ENCODE data around the gene JMJD7.

JMJD7 gene

DNA sequence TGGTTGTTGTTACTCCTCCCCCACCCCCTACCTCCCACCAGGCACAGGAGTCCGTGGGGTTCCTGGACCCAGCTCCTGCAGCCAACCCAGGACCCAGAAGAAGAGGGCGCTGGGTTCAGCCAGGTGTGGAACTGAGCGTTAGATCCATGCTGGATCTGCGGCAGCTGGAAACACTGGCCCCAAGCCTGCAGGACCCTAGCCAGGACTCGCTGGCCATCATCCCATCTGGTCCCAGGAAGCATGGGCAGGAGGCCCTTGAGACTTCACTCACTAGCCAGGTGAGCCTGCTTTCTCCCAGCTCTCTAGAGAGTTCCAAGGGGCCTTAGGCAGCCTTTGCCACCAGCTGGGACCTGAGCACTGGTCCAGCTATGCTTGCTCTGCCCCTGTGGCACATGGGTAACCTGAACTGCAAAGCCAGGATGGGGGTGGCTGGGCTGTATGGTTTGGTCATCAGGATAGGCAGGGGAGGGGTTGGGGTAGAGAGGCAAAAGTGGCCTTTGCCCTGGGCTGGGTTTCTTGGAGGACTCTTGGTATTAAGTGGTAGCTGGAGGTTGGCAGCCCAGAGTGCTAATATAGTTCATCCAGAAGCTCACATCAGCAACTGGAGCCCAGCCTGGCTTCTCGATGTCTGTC lies 7.0 kb upstream of the JMJD7 start:
- Histone ChIP-seq H3K9me3 (replicated peaks in 1 of 11) (no peaks in the 10 kb centered on the region), H3K27ac (no peak overlapping the region), H3K36me3 (peaks cover 65 to 97% (median 91%) of the 10 kb centered on the region in 11 experiments), H3K4me3 (no peak overlapping the region), H3K27me3 (0 out of 22 replicates have a peak, but pooled peaks cover 0 to under 1% (median 0%) of the 10 kb centered on the region in 11 experiments), H3K4me2 (no peak overlapping the region), H3K4me1 (peaks cover 0 to 10% (median 0%) of the 10 kb centered on the region in 10 experiments; a peak in 3 of 20 replicates), H3K9ac (no peak overlapping the region), H4K20me1 (peaks cover 0 to 41% (median 0%) of the 10 kb centered on the region in 11 experiments; a peak in 7 of 22 replicates)
- no peak for TF ChIP-seq Cebpa-rat (IDR thresholded peaks at IDR 0.05)

DNA sequence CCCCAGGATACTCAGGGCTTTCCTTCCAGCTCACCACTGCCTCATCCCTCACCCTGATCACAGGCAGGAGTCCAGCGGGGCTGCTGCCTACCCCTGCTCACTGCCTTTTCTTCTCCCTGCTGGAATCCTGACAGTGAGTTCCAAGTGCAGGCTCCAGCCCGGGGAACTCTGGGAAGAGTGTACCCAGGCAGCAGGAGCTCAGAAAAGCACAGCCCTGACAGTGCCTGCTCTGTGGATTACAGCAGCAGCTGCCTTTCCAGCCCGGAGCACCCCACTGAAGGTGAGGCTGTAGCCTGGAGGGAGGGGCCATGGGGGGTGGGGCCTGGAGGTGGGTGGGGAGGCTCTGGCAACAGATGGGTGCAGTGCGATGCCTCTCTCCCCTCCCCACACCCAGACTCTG lies 6.1 kb upstream of the JMJD7 start:
- no peak overlapping the region for H3K9ac ChIP-seq
- H3K27me3 ChIP-seq, result peaks cover 0 to 8% (median 1%) of the 10 kb centered on the region in 11 experiments; a peak in 3 of 22 replicates
- no peak overlapping the region for H3K27ac ChIP-seq
- H3K4me1 ChIP-seq, result peaks cover 0 to 10% (median 0%) of the 10 kb centered on the region in 10 experiments; a peak in 3 of 20 replicates
- H4K20me1 ChIP-seq, result peaks cover 0 to 49% (median 0%) of the 10 kb centered on the region in 11 experiments; a peak in 7 of 22 replicates
- no peak for TF ChIP-seq Cebpa-rat (IDR thresholded peaks at IDR 0.05)
- H3K9me3 ChIP-seq (replicated peaks in 1 of 11), result no peaks in the 10 kb centered on the region
- H3K4me2 ChIP-seq, result no peak overlapping the region
- no peak overlapping the region for H3K4me3 ChIP-seq
- H3K36me3 ChIP-seq, result peaks cover 59 to 91% (median 83%) of the 10 kb centered on the region in 11 experiments

DNA sequence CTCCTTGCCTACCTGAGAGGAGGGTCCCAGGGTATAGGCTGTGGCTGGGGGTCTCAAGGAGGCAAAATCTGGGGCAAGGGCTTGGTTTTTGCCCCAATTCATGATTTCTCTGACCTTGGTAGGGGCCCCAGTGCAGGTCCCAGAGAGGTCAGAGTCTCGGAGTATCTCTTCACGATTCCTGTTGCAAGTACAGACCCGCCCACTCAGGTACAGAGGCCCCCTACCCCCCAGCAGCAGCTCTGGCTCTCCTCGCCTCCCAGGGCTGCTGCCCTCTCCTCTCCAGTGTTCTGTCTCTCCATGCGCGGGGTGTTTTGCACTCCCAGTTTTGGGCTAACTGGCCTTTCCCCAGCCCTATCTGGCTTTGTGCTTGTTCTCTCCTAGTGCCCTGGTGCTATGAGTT lies 5.4 kb upstream of the JMJD7 start:
- no peak overlapping the region for H3K4me2 ChIP-seq

DNA sequence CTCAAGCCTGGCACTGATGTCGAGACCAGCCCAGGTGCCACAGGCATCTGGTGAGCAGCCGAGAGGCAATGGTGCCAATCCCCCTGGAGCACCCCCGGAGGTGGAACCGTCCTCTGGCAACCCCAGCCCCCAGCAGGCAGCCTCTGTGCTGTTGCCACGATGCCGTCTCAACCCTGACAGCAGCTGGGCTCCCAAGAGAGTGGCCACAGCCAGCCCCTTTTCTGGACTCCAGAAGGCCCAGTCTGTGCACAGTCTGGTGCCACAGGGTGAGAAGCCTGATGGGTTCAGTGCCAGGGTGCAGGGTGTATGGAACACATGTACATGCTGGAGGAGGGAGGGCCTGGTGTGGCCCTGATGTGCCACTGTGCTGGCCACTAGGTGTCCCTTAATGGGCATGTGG lies 4.9 kb upstream of the JMJD7 start:
- H3K4me1 ChIP-seq, result peaks cover 0 to 15% (median 6%) of the 10 kb centered on the region in 10 experiments; a peak in 13 of 20 replicates
- peaks cover 0 to 49% (median 0%) of the 10 kb centered on the region in 11 experiments; a peak in 7 of 22 replicates for H4K20me1 ChIP-seq
- TF ChIP-seq Cebpa-rat (IDR thresholded peaks at IDR 0.05), result no peak
- H3K9me3 ChIP-seq (replicated peaks in 1 of 11), result no peaks in the 10 kb centered on the region
- H3K4me3 ChIP-seq, result no peak overlapping the region
- no peak overlapping the region for H3K4me2 ChIP-seq
- peaks cover 0 to 13% (median 8%) of the 10 kb centered on the region in 11 experiments; a peak in 10 of 22 replicates for H3K27me3 ChIP-seq
- H3K9ac ChIP-seq, result no peak overlapping the region
- no peak overlapping the region for H3K27ac ChIP-seq
- H3K36me3 ChIP-seq, result peaks cover 48 to 82% (median 72%) of the 10 kb centered on the region in 11 experiments

More for the DNA sequence above, 5.4 kb upstream of the JMJD7 start:
- Histone ChIP-seq H3K9ac (no peak overlapping the region), H3K9me3 (replicated peaks in 1 of 11) (no peaks in the 10 kb centered on the region), H3K27me3 (peaks cover 0 to 12% (median 8%) of the 10 kb centered on the region in 11 experiments; a peak in 10 of 22 replicates), H3K36me3 (peaks cover 53 to 87% (median 77%) of the 10 kb centered on the region in 11 experiments), H3K4me3 (no peak overlapping the region), H3K27ac (no peak overlapping the region), H4K20me1 (peaks cover 0 to 49% (median 0%) of the 10 kb centered on the region in 11 experiments; a peak in 7 of 22 replicates), H3K4me1 (peaks cover 0 to 14% (median 5%) of the 10 kb centered on the region in 10 experiments; a peak in 13 of 20 replicates)
- no peak for TF ChIP-seq Cebpa-rat (IDR thresholded peaks at IDR 0.05)

DNA sequence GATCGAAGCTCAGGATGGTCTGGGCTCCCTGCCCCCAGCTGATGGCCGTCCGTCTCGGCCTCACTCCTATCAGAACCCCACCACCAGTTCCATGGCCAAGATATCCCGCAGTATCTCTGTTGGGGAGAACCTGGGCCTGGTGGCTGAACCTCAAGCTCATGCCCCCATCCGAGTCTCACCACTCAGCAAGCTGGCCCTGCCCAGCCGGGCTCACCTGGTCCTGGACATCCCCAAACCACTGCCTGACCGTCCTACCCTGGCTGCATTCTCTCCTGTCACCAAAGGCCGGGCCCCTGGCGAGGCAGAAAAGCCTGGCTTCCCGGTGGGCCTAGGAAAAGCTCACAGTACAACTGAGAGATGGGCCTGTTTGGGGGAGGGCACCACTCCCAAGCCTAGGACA lies 4.4 kb upstream of the JMJD7 start:
- H3K9me3 ChIP-seq (replicated peaks in 1 of 11), result no peaks in the 10 kb centered on the region
- peaks cover 2 to 18% (median 8%) of the 10 kb centered on the region in 10 experiments; a peak in 19 of 20 replicates for H3K4me1 ChIP-seq
- peaks cover 0 to 13% (median 8%) of the 10 kb centered on the region in 11 experiments; a peak in 10 of 22 replicates for H3K27me3 ChIP-seq
- H3K9ac ChIP-seq, result no peak overlapping the region
- no peak overlapping the region for H3K27ac ChIP-seq
- H4K20me1 ChIP-seq, result peaks cover 0 to 49% (median 0%) of the 10 kb centered on the region in 11 experiments; a peak in 7 of 22 replicates
- no peak overlapping the region for H3K4me2 ChIP-seq
- no peak for TF ChIP-seq Cebpa-rat (IDR thresholded peaks at IDR 0.05)
- H3K4me3 ChIP-seq, result no peak overlapping the region
- H3K36me3 ChIP-seq, result peaks cover 43 to 77% (median 67%) of the 10 kb centered on the region in 11 experiments

DNA sequence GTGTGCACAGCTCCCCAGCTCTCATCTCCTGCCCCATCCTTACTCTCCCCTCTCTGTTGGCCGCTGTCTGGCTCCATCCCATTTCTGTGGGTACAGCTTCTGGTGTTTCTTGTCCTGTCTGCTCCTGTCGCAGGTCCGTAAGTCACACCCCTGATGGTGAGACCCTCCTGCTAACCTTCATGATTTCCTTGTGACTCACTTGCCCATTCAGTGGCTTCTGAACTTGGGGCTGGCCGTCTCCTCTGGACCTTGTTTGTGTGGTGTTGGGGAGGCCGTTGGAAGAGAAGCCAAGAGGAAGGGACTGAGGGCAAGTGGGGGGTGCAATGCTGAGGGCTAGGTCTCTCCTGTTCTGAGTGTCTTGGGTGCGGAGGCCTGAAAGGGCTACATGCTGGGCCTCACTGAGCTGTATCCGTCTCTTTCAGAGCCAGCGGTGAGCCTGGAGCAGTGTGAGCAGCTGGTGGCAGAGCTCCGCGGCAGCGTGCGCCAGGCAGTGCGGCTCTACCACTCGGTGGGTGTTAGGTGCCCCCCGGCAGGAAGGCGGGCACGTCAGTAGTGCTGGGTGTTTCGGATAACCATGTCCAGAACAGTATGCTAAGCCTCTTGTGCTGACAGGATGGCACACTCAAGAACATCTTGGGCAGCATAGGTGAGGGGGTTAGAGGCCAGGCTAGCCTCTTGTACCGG lies 3.7 kb upstream of the JMJD7 start:
- H3K9me3 ChIP-seq (replicated peaks in 1 of 11), result no peaks in the 10 kb centered on the region
- H4K20me1 ChIP-seq, result peaks cover 0 to 52% (median 0%) of the 10 kb centered on the region in 11 experiments; a peak in 10 of 22 replicates
- no peak overlapping the region for H3K4me2 ChIP-seq
- peaks cover 0 to 13% (median 8%) of the 10 kb centered on the region in 11 experiments; a peak in 10 of 22 replicates for H3K27me3 ChIP-seq
- no peak overlapping the region for H3K4me3 ChIP-seq
- TF ChIP-seq Cebpa-rat (IDR thresholded peaks at IDR 0.05), result no peak
- peaks cover 36 to 70% (median 60%) of the 10 kb centered on the region in 11 experiments for H3K36me3 ChIP-seq
- peaks cover 9 to 22% (median 15%) of the 10 kb centered on the region in 10 experiments for H3K4me1 ChIP-seq
- no peak overlapping the region for H3K9ac ChIP-seq
- no peak overlapping the region for H3K27ac ChIP-seq

DNA sequence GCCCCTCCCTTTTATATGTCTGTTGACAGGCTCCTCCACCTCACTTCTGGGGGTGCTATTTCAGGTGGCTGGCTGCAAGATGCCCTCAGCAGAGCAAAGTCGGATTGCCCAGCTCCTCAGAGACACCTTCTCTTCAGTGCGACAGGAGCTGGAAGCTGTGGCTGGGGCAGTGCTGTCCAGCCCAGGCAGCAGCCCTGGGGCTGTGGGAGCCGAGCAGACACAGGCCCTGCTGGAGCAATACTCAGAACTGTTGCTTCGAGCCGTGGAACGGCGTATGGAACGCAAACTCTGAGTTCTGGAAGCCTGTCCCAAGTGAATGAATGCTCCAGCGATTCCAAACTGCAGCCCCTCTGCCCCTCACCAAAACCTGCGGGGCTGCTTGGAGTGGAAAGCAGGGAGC lies 2.7 kb upstream of the JMJD7 start:
- no peak overlapping the region for H3K4me2 ChIP-seq
- no peak overlapping the region for H3K9ac ChIP-seq
- peaks cover 35 to 60% (median 51%) of the 10 kb centered on the region in 11 experiments; a peak in 21 of 22 replicates for H3K36me3 ChIP-seq
- H3K9me3 ChIP-seq (replicated peaks in 1 of 11), result no peaks in the 10 kb centered on the region
- peaks cover 0 to 60% (median 5%) of the 10 kb centered on the region in 11 experiments; a peak in 13 of 22 replicates for H4K20me1 ChIP-seq
- H3K27me3 ChIP-seq, result peaks cover 0 to 13% (median 8%) of the 10 kb centered on the region in 11 experiments; a peak in 10 of 22 replicates
- H3K4me1 ChIP-seq, result peaks cover 16 to 26% (median 24%) of the 10 kb centered on the region in 10 experiments
- H3K27ac ChIP-seq, result no peak overlapping the region
- no peak overlapping the region for H3K4me3 ChIP-seq
- no peak for TF ChIP-seq Cebpa-rat (IDR thresholded peaks at IDR 0.05)

DNA sequence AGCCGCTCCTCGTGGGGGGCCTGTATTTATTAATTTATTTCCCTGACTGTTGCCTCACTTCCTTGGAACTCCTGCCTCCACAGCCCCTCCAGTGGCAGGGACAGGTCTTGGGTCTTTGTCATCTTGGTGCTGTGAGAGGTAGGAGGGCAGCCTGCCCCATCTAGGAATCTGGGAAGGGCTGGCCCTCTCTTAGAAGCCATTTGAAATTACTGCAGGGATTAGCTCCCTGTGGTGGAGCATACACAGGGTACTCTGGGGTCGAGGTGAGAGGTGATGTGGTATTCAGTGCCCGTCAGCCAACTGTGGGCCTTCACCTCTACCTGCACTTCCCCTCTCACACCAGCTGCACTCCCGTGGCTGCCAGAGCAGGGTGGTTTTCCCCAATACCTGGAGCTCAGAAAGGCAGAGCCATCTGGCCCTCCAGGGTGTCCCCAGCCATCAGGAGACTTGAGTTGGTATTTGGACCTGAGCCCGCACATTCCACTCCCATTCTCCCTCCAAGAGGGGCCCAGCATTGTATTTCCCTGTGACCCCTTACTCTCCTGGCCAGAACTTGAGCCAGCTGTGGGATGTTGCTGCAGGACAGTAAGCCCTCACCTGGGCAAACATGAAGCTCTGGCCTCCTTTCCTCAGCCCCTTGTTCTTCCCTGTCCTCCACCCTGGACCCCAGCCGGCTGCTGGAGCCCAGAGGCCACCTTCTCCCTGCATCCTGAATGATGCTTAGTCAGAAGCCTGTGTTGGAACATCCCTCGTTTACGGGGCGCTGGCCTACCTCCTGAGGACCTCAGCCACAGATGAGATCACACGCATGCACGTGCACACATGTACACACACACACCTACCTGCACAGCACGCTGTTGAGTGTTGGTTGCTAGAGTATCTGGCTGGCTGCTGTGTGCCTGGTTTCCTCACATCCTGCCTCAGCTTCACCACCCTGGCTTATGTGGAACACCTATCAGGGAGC lies 2.0 kb upstream of the JMJD7 start:
- H3K27ac ChIP-seq, result no peak overlapping the region
- H3K36me3 ChIP-seq, result peaks cover 32 to 59% (median 47%) of the 10 kb centered on the region in 11 experiments; a peak in 21 of 22 replicates
- peaks cover 22 to 33% (median 31%) of the 10 kb centered on the region in 10 experiments for H3K4me1 ChIP-seq
- H3K4me3 ChIP-seq, result no peak overlapping the region
- peaks cover 0 to 13% (median 8%) of the 10 kb centered on the region in 11 experiments; a peak in 10 of 22 replicates for H3K27me3 ChIP-seq
- H3K4me2 ChIP-seq, result no peak overlapping the region
- TF ChIP-seq Cebpa-rat (IDR thresholded peaks at IDR 0.05), result no peak
- H3K9ac ChIP-seq, result no peak overlapping the region
- no peaks in the 10 kb centered on the region for H3K9me3 ChIP-seq (replicated peaks in 1 of 11)
- H4K20me1 ChIP-seq, result peaks cover 0 to 60% (median 12%) of the 10 kb centered on the region in 11 experiments; a peak in 15 of 22 replicates
